Measurements from ENCODE around the gene ZNF555. TPM values are rescaled to one million over a fixed set of nuclear protein-coding genes. Genes with fewer than 3 reads are reported as not detected.

ZNF555 gene
- polyA plus RNA-seq, 2 of the 4 experiments (the other 2 are of a cell fraction): 1.7 to 2.3 TPM

DNA sequence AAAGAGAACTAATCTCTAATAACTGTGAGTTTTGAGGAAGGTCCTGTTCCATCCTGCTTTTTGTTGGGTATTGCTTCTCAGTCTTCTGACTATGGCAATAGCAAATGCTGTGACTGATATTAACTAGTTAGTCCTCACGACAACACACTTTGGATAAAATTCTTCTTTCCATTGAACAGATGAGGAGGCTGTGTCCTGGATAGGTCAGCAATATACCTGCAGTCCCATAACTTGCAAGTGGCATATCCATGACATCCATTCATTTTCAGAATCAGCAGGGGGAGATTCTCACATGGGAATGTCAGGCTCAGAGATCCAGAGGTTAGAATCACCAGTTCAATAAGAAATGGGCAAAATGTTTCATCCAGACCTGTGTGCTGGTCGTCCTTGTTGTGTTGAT lies 14.3 kb upstream of the ZNF555 start:
- 46% methylated on average over 2 of the region's 2 CpGs for WGBS (ENCODE audit: missing lambda C conversion rate)
- ChIA-PET CTCF (no interaction called here), POLR2A (no interaction called here)
- H3K4me1 ChIP-seq: no peaks in the 10 kb centered on the region
- no peak overlapping the region for H3K4me3 ChIP-seq
- DNase-seq (ENCODE audit: low read depth in 1 of 2, low spot score in 1 of 2): no peak
- no peak overlapping the region for H3K4me2 ChIP-seq
- FAIRE-seq: no peak
- no peak for ATAC-seq
- TF ChIP-seq FOSL2 (IDR thresholded peaks at IDR 0.05): no peak
- TF ChIP-seq FOSL2 (CRISPR knock-in tag; IDR thresholded peaks at IDR 0.05): no peak
- TF ChIP-seq, protein P1, sequence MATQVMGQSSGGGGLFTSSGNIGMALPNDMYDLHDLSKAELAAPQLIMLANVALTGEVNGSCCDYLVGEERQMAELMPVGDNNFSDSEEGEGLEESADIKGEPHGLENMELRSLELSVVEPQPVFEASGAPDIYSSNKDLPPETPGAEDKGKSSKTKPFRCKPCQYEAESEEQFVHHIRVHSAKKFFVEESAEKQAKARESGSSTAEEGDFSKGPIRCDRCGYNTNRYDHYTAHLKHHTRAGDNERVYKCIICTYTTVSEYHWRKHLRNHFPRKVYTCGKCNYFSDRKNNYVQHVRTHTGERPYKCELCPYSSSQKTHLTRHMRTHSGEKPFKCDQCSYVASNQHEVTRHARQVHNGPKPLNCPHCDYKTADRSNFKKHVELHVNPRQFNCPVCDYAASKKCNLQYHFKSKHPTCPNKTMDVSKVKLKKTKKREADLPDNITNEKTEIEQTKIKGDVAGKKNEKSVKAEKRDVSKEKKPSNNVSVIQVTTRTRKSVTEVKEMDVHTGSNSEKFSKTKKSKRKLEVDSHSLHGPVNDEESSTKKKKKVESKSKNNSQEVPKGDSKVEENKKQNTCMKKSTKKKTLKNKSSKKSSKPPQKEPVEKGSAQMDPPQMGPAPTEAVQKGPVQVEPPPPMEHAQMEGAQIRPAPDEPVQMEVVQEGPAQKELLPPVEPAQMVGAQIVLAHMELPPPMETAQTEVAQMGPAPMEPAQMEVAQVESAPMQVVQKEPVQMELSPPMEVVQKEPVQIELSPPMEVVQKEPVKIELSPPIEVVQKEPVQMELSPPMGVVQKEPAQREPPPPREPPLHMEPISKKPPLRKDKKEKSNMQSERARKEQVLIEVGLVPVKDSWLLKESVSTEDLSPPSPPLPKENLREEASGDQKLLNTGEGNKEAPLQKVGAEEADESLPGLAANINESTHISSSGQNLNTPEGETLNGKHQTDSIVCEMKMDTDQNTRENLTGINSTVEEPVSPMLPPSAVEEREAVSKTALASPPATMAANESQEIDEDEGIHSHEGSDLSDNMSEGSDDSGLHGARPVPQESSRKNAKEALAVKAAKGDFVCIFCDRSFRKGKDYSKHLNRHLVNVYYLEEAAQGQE (IDR thresholded peaks at IDR 0.05): no peak
- TF ChIP-seq ZC3H11A (IDR thresholded peaks at IDR 0.05): no peak
- TF ChIP-seq, protein P2, sequence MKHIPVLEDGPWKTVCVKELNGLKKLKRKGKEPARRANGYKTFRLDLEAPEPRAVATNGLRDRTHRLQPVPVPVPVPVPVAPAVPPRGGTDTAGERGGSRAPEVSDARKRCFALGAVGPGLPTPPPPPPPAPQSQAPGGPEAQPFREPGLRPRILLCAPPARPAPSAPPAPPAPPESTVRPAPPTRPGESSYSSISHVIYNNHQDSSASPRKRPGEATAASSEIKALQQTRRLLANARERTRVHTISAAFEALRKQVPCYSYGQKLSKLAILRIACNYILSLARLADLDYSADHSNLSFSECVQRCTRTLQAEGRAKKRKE (CRISPR knock-in tag; IDR thresholded peaks at IDR 0.05; ENCODE audit: low read depth): no peak
- no peak for TF ChIP-seq ESRRA (IDR thresholded peaks at IDR 0.05; ENCODE audit: borderline replicate concordance, low read length)
- H3K9me3 ChIP-seq: peaks cover 16% of the 10 kb centered on the region; the same call in 1 of the 3 replicates
- H3K27ac ChIP-seq: no peak overlapping the region

DNA sequence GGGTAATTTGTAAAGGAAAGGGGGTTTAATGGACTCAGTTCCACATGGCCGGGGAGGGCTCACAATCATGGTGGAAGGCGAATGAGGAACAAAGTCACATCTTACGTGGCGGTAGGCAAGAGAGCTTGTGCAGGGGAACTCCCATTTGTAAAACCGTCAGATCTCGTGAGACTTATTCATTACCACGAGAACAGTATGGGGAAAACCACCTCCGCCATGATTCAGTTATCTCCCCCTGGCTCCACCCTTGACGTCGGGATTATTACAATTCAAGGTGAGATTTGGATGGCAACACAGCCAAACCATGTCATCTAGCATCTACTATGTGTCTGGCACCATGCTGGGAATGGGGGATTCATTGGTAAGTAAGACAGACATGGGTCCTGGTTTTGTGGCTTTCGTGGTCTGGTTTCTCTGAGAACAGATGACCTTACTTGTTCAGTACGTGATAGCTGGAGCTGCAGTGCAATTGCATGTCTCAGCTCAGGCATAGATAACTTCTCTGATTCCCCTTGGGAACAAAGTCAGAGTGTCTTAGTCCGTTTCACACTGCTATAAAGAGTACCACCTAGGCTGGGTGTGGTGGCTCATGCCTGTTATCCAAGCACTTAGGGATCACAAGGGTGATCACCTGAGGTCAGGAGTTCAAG lies 13.3 kb upstream of the ZNF555 start:
- DNase-seq (ENCODE audit: low read depth in 1 of 2, low spot score in 1 of 2): no peak
- Histone ChIP-seq H3K27ac (no peak overlapping the region), H3K4me3 (no peak overlapping the region), H3K4me2 (no peak overlapping the region), H3K9me3 (peaks cover 21% of the 10 kb centered on the region; the same call in 1 of the 3 replicates), H3K4me1 (no peaks in the 10 kb centered on the region)
- ChIA-PET CTCF (interaction anchor here (0.7 kb wide), 1 partner anchor 318 kb away, joined by 3 read pairs; no protein-coding TSS in a partner anchor), POLR2A (no interaction called here)
- TF ChIP-seq MAZ (IDR thresholded peaks at IDR 0.05; ENCODE audit: borderline replicate concordance, low read depth, low read length) (no peak), ZNF302 (CRISPR knock-in tag; IDR thresholded peaks at IDR 0.05) (no peak), CEBPB (IDR thresholded peaks at IDR 0.05) (no peak), CHD2 (IDR thresholded peaks at IDR 0.05; ENCODE audit: low read length, partially characterized antibody) (no peak), NR3C1 (IDR thresholded peaks at IDR 0.05) (no peak), GATA3 (IDR thresholded peaks at IDR 0.05; ENCODE audit: borderline replicate concordance) (no peak), ZFP36 (IDR thresholded peaks at IDR 0.05; ENCODE audit: borderline replicate concordance, partially characterized antibody) (no peak), JUN (IDR thresholded peaks at IDR 0.05) (no peak), POLR2A (IDR thresholded peaks at IDR 0.05; ENCODE audit: low read length) (no peak), EHF (CRISPR knock-in tag; IDR thresholded peaks at IDR 0.05) (no peak), NPAS2 (CRISPR knock-in tag; IDR thresholded peaks at IDR 0.05; ENCODE audit: borderline replicate concordance) (no peak), SREBF2 (IDR thresholded peaks at IDR 0.05) (no peak), MAFK (IDR thresholded peaks at IDR 0.05; ENCODE audit: partially characterized antibody) (no peak), HDAC2 (IDR thresholded peaks at IDR 0.05) (no peak)
- TF ChIP-seq, protein P3, sequence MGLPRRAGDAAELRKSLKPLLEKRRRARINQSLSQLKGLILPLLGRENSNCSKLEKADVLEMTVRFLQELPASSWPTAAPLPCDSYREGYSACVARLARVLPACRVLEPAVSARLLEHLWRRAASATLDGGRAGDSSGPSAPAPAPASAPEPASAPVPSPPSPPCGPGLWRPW (IDR thresholded peaks at IDR 0.05): no peak
- TF ChIP-seq, protein P4, sequence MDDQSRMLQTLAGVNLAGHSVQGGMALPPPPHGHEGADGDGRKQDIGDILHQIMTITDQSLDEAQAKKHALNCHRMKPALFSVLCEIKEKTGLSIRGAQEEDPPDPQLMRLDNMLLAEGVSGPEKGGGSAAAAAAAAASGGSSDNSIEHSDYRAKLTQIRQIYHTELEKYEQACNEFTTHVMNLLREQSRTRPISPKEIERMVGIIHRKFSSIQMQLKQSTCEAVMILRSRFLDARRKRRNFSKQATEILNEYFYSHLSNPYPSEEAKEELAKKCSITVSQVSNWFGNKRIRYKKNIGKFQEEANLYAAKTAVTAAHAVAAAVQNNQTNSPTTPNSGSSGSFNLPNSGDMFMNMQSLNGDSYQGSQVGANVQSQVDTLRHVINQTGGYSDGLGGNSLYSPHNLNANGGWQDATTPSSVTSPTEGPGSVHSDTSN (IDR thresholded peaks at IDR 0.05): no peak
- TF ChIP-seq, protein P5, sequence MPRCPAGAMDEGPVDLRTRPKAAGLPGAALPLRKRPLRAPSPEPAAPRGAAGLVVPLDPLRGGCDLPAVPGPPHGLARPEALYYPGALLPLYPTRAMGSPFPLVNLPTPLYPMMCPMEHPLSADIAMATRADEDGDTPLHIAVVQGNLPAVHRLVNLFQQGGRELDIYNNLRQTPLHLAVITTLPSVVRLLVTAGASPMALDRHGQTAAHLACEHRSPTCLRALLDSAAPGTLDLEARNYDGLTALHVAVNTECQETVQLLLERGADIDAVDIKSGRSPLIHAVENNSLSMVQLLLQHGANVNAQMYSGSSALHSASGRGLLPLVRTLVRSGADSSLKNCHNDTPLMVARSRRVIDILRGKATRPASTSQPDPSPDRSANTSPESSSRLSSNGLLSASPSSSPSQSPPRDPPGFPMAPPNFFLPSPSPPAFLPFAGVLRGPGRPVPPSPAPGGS (IDR thresholded peaks at IDR 0.05): no peak
- TF ChIP-seq, protein P6, sequence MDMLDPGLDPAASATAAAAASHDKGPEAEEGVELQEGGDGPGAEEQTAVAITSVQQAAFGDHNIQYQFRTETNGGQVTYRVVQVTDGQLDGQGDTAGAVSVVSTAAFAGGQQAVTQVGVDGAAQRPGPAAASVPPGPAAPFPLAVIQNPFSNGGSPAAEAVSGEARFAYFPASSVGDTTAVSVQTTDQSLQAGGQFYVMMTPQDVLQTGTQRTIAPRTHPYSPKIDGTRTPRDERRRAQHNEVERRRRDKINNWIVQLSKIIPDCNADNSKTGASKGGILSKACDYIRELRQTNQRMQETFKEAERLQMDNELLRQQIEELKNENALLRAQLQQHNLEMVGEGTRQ (IDR thresholded peaks at IDR 0.05): no peak
- TF ChIP-seq, protein P1 (IDR thresholded peaks at IDR 0.05): no peak
- TF ChIP-seq, protein P7, sequence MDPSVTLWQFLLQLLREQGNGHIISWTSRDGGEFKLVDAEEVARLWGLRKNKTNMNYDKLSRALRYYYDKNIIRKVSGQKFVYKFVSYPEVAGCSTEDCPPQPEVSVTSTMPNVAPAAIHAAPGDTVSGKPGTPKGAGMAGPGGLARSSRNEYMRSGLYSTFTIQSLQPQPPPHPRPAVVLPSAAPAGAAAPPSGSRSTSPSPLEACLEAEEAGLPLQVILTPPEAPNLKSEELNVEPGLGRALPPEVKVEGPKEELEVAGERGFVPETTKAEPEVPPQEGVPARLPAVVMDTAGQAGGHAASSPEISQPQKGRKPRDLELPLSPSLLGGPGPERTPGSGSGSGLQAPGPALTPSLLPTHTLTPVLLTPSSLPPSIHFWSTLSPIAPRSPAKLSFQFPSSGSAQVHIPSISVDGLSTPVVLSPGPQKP (IDR thresholded peaks at IDR 0.05; ENCODE audit: low read depth, low read length): no peak
- FAIRE-seq: no peak
- no peak for ATAC-seq
- WGBS (ENCODE audit: missing lambda C conversion rate): 54% methylated on average over 11 of the region's 13 CpGs

Data from A549 (cell line).